GM23338 (cell line): ENCODE data around the gene CUL7. TPM values are rescaled to one million over a fixed set of nuclear protein-coding genes. Genes with fewer than 3 reads are reported as not detected.

Source experiments
- ATAC-seq: fragments of 200-7000 bp; cut with Tn5 transposase; 3 replicates; pipeline ENCODE4 v1.9.1; 2020
- DNase-seq: peaks from one replicate; pipeline ENCODE4 v3.0.0-alpha.2; 2015; ENCODE audit warnings: low spot score
- H2AFZ ChIP-seq: fragments of 200-600 bp; sonication (generic); 2 replicates; pipeline ENCODE4 v1.8.0; 2016; ENCODE audit warnings: antibody characterized with exemption, mild to moderate bottlenecking, moderate library complexity
- H3F3A ChIP-seq: fragments of 200-600 bp; sonication (generic); replicated peaks from 2 replicates; pipeline ENCODE4 v1.8.0; 2017; ENCODE audit warnings: antibody characterized with exemption, mixed run types, low read depth
- H3K27ac ChIP-seq: fragments of 200-600 bp; sonication (generic); 2 replicates; pipeline ENCODE4 v1.6.1; 2016; ENCODE audit warnings: low read depth
- H3K27me3 ChIP-seq: fragments of 200-600 bp; sonication (generic); 2 replicates; pipeline ENCODE4 v1.8.0; 2016; ENCODE audit warnings: mild to moderate bottlenecking, mixed run types, moderate library complexity; ENCODE audit not compliant: insufficient read depth
- H3K36me3 ChIP-seq: fragments of 200-600 bp; sonication (generic); 2 replicates; pipeline ENCODE4 v1.8.0; 2016; ENCODE audit warnings: mild to moderate bottlenecking; ENCODE audit not compliant: insufficient read depth
- H3K4me1 ChIP-seq: fragments of 200-600 bp; sonication (generic); 2 replicates; pipeline ENCODE4 v1.8.0; 2016; ENCODE audit warnings: mild to moderate bottlenecking, moderate library complexity; ENCODE audit not compliant: insufficient read depth
- H3K4me2 ChIP-seq: fragments of 200-600 bp; sonication (generic); 2 replicates; pipeline ENCODE4 v1.7.1; 2017; ENCODE audit warnings: mixed run types
- H3K4me3 ChIP-seq: fragments of 200-600 bp; sonication (generic); 2 replicates; pipeline ENCODE4 v1.6.1; 2016; ENCODE audit warnings: mixed run types
- H3K79me2 ChIP-seq: fragments of 200-600 bp; sonication (generic); replicated peaks from 2 replicates; pipeline ENCODE4 v1.8.0; 2017; ENCODE audit warnings: mild to moderate bottlenecking; ENCODE audit not compliant: insufficient read depth
- H3K9me2 ChIP-seq: fragments of 200-600 bp; sonication (generic); 2 replicates; pipeline ENCODE4 v1.8.0; 2017; ENCODE audit not compliant: insufficient read depth
- H4K20me1 ChIP-seq: fragments of 200-600 bp; sonication (generic); replicated peaks from 2 replicates; pipeline ENCODE4 v1.8.0; 2017; ENCODE audit warnings: mild to moderate bottlenecking; ENCODE audit not compliant: insufficient read depth
- H3K27ac Mint-ChIP-seq: 2 replicates; pipeline ENCODE4 v1.8.0; 2020; ENCODE audit warnings: inconsistent platforms, mild to moderate bottlenecking, moderate library complexity, mixed read lengths
- H3K27me3 Mint-ChIP-seq: 3 replicates; pipeline ENCODE4 v1.8.0; 2022; ENCODE audit warnings: low read depth, mild to moderate bottlenecking, moderate library complexity, mixed read lengths, inconsistent platforms; ENCODE audit not compliant: insufficient read depth, poor library complexity
- H3K36me3 Mint-ChIP-seq: 3 replicates; pipeline ENCODE4 v1.8.0; 2021; ENCODE audit warnings: low read depth, mild to moderate bottlenecking, inconsistent platforms, moderate library complexity, mixed read lengths
- H3K4me1 Mint-ChIP-seq: 3 replicates; pipeline ENCODE4 v1.8.0; 2020; ENCODE audit warnings: mild to moderate bottlenecking, inconsistent platforms, mixed read lengths
- H3K4me3 Mint-ChIP-seq: 3 replicates; pipeline ENCODE4 v1.8.0; 2021; ENCODE audit warnings: moderate library complexity, mild to moderate bottlenecking, inconsistent platforms, mixed read lengths
- H3K9me3 Mint-ChIP-seq: 3 replicates; pipeline ENCODE4 v1.8.0; 2020; ENCODE audit warnings: moderate library complexity, mild to moderate bottlenecking, inconsistent platforms, mixed read lengths
- CTCF ChIP-seq, 2 experiments: fragments of 200-600 bp in 1 of 2; sonication (generic) in 1 of 2; conservative IDR thresholded peaks; 2 replicates each; pipeline versions ENCODE4 v1.5.1 to v1.6.1; 2016 to 2017; ENCODE audit warnings: antibody characterized with exemption in 2 of 2, low read depth in 2 of 2, mild to moderate bottlenecking in 2 of 2, moderate library complexity in 1 of 2
- EZH2 ChIP-seq: fragments of 200-600 bp; sonication (generic); IDR thresholded peaks from one replicate; pipeline ENCODE4 v1.8.0; 2017; ENCODE audit warnings: antibody characterized with exemption, mild to moderate bottlenecking, low read depth; ENCODE audit not compliant: unreplicated experiment
- NANOG ChIP-seq: IDR thresholded peaks from 2 replicates; pipeline ENCODE4 v1.6.1; 2016; ENCODE audit warnings: antibody characterized with exemption, borderline replicate concordance
- ZNF114 ChIP-seq: fragments of 250-450 bp; sonication (Bioruptor Pico); IDR thresholded peaks from 2 replicates; pipeline ENCODE4 v1.5.0; 2020; ENCODE audit warnings: mild to moderate bottlenecking, moderate library complexity
- ZNF462 ChIP-seq: fragments of 250-450 bp; sonication (Bioruptor Pico); IDR thresholded peaks from 2 replicates; pipeline ENCODE4 v1.5.0; 2020; ENCODE audit warnings: mild to moderate bottlenecking, moderate library complexity
- polyA plus RNA-seq: library from polyadenylated mRNA; unstranded; fragments of >200 nt; fragmentation: Nextera tagmentation; extraction: Ambion mirVana; gene quantifications from 2 replicates; pipeline ENCODE4 v1.2.1, GENCODE V29; 2016
- total RNA-seq: library from RNA; depleted of rRNA; stranded (reverse); fragments of >200 nt; shearing (Covaris generic); gene quantifications from 2 replicates; pipeline ENCODE4 v1.2.3, GENCODE V29; 2014

Gene CUL7
- total and polyA plus RNA-seq, 2 experiments from 2014 or later: 3.4 to 13.2 TPM

GRCh38 chr6:43060755-43061633 is 7.3 kb upstream of the CUL7 start (continued):
- TF ChIP-seq CTCF (conservative IDR thresholded peaks at IDR 0.05; ENCODE audit: low read depth in 2 of 2) (no peak), ZNF114 (CRISPR knock-in tag) (no peak), ZNF462 (CRISPR knock-in tag) (no peak), NANOG (no peak)

- Mint-ChIP-seq H3K27ac (peak overlapping the region; percentile 99), H3K4me3 (peak overlapping the region; percentile 97), H3K27me3 (peaks cover 14% of the 10 kb centered on the region), H3K36me3 (peaks cover 21% of the 10 kb centered on the region), H3K4me1 (peaks cover 28% of the 10 kb centered on the region), H3K9me3 (no peaks in the 10 kb centered on the region; the same call in 1 of the 3 replicates)
- peak overlapping the region; percentile 100 for H3K4me3 ChIP-seq
- ATAC-seq: peak; percentile 52
- H3K27ac ChIP-seq: peak overlapping the region; percentile 71; the same call in 1 of the 2 replicates
- H3K4me1 ChIP-seq: peaks cover 9% of the 10 kb centered on the region
- peak overlapping the region; percentile 90 for H3K4me2 ChIP-seq
- H3F3A ChIP-seq: peaks cover 8% of the 10 kb centered on the region
- H3K9me2 ChIP-seq: no peaks in the 10 kb centered on the region
- H2AFZ ChIP-seq: peak overlapping the region; percentile 86
- H3K36me3 ChIP-seq: peaks cover 5% of the 10 kb centered on the region; the same call in 1 of the 2 replicates
- peaks cover 28% of the 10 kb centered on the region for H3K79me2 ChIP-seq
- TF ChIP-seq EZH2: no peak
- H3K27me3 ChIP-seq: no peaks in the 10 kb centered on the region
- H4K20me1 ChIP-seq: no peaks in the 10 kb centered on the region
- DNase-seq: peak; percentile 66
Measured at GRCh38 chr6:43060034-43060754, 6.5 kb upstream of the CUL7 start.
